Endothelial cell of umbilical vein (primary cell): ENCODE measurements around the gene LAIR1. TPM values are rescaled to one million over a fixed set of nuclear protein-coding genes. Genes with fewer than 3 reads are reported as not detected.
"Not testable (repeated sequence)": the region's sequence is repeated elsewhere in the genome, so short reads cannot be mapped to it uniquely, and the experiment has no call there.

ENCODE experiments used
- BruUV-seq: library from RNA; stranded (reverse); fragments of 400-500 nt; replicated peaks from 2 replicates; lab custom pipeline; 2021; lab: Mats Ljungman, UMichigan
- CTCF ChIA-PET: fragments of 300-600, 350-600 bp; sonication (Branson Sonifier 250); formaldehyde crosslinking; loops from one replicate; lab custom pipeline; 2021; ENCODE audit warnings: antibody characterized with exemption, inconsistent platforms; lab: Charles Lee
- POLR2A ChIA-PET: fragments of 300-600, 350-600 bp; sonication (Branson Sonifier 250); formaldehyde crosslinking; loops from one replicate; lab custom pipeline; 2021; ENCODE audit warnings: antibody characterized with exemption, inconsistent platforms; lab: Charles Lee
- DNase-seq: peaks from one replicate; pipeline ENCODE4 v3.0.0-alpha.2; 2011; ENCODE audit warnings: low read depth, low spot score
- FAIRE-seq: peaks from 2 replicates; lab custom pipeline; 2011; peaks lifted over from hg19 to GRCh38; lab: Jason Lieb, UNC
- H2AFZ ChIP-seq: 2 replicates; pipeline ENCODE4 v1.6.0; 2012; ENCODE audit warnings: low read depth, low read length, control low read depth, inconsistent platforms
- H3K27ac ChIP-seq: 2 replicates; pipeline ENCODE4 v1.5.1; 2011; ENCODE audit warnings: low read depth, mild to moderate bottlenecking, control low read depth, low read length, moderate library complexity; ENCODE audit not compliant: insufficient read depth
- H3K27me3 ChIP-seq, 2 experiments: 2 replicates each; pipeline versions ENCODE4 v1.6.0 to v1.6.1; 2011; ENCODE audit warnings: low read length in 2 of 2, mixed read lengths in 1 of 2; ENCODE audit not compliant: control insufficient read depth in 2 of 2, insufficient read depth in 2 of 2
- H3K36me3 ChIP-seq, 2 experiments: 2 replicates in 1 of 2; 3 replicates in 1 of 2; pipeline ENCODE4 v1.5.1; 2011; ENCODE audit warnings: low read length in 2 of 2, mild to moderate bottlenecking in 1 of 2, moderate library complexity in 1 of 2; ENCODE audit not compliant: control insufficient read depth in 2 of 2, insufficient read depth in 2 of 2; ENCODE audit errors: extremely low read depth in 1 of 2
- H3K4me1 ChIP-seq: 3 replicates; pipeline ENCODE4 v1.5.1; 2011; ENCODE audit warnings: mild to moderate bottlenecking, low read length; ENCODE audit not compliant: control insufficient read depth, insufficient read depth; ENCODE audit errors: extremely low read depth
- H3K4me2 ChIP-seq: 2 replicates; pipeline ENCODE4 v1.6.1; 2011; ENCODE audit warnings: low read length, control low read depth, mixed read lengths; ENCODE audit not compliant: insufficient read depth
- H3K4me3 ChIP-seq, 3 experiments: fragments of 200-600 bp in 1 of 3; sonication (generic), shearing (Covaris generic) in 1 of 3; replicated peaks in 1 of 3; 2 replicates each; pipeline ENCODE4 v1.5.1; 2011 to 2016; ENCODE audit warnings: control low read depth in 3 of 3, low read length in 3 of 3, mild to moderate bottlenecking in 2 of 3, inconsistent platforms in 1 of 3, low read depth in 1 of 3, moderate library complexity in 1 of 3; ENCODE audit not compliant: insufficient read depth in 1 of 3
- H3K79me2 ChIP-seq: 2 replicates; pipeline ENCODE4 v1.6.0; 2012; ENCODE audit warnings: low read length, inconsistent platforms; ENCODE audit not compliant: control insufficient read depth, insufficient read depth
- H3K9ac ChIP-seq: replicated peaks from 2 replicates; pipeline ENCODE3; 2011; ENCODE audit warnings: low read length, control low read depth; ENCODE audit not compliant: insufficient read depth; ENCODE audit errors: extremely low read depth
- H3K9me1 ChIP-seq: replicated peaks from 3 replicates; pipeline ENCODE4 v1.6.0; 2011; ENCODE audit warnings: mild to moderate bottlenecking, low read length; ENCODE audit not compliant: control insufficient read depth, insufficient read depth; ENCODE audit errors: extremely low read depth
- H3K9me3 ChIP-seq: replicated peaks from 2 replicates; pipeline ENCODE4 v1.5.1; 2012; ENCODE audit warnings: low read length, inconsistent platforms; ENCODE audit not compliant: control insufficient read depth, insufficient read depth
- H4K20me1 ChIP-seq: replicated peaks from 2 replicates; pipeline ENCODE3; 2011; ENCODE audit warnings: mild to moderate bottlenecking, low read length; ENCODE audit not compliant: control insufficient read depth, insufficient read depth; ENCODE audit errors: extremely low read depth
- CTCF ChIP-seq, 2 donors: IDR thresholded peaks; 1 replicate in 1 of 2; 2 replicates in 1 of 2; pipeline ENCODE4 v1.5.1; 2011; ENCODE audit warnings: low read length in 2 of 2, mild to moderate bottlenecking in 2 of 2, moderate library complexity in 2 of 2, control low read depth in 1 of 2, inconsistent platforms in 1 of 2, low read depth in 1 of 2; ENCODE audit not compliant: insufficient read depth in 1 of 2; ENCODE audit errors: extremely low read depth in 1 of 2
- EZH2 ChIP-seq: IDR thresholded peaks from 2 replicates; pipeline ENCODE4 v1.6.1; 2012; ENCODE audit warnings: borderline replicate concordance, low read depth, mild to moderate bottlenecking, moderate library complexity, low read length, inconsistent platforms; ENCODE audit not compliant: severe bottlenecking
- FOS ChIP-seq: IDR thresholded peaks from 2 replicates; pipeline ENCODE4 v1.6.1; 2011; ENCODE audit warnings: mild to moderate bottlenecking, low read length, moderate library complexity, borderline replicate concordance; ENCODE audit not compliant: insufficient read depth
- GATA2 ChIP-seq: IDR thresholded peaks from 2 replicates; pipeline ENCODE4 v1.7.0; 2011; ENCODE audit warnings: low read depth, mild to moderate bottlenecking, moderate library complexity, mixed read lengths, low read length; ENCODE audit not compliant: insufficient read length, insufficient read depth
- JUN ChIP-seq: IDR thresholded peaks from 2 replicates; pipeline ENCODE4 v1.6.1; 2011; ENCODE audit warnings: borderline replicate concordance, low read depth; ENCODE audit not compliant: insufficient read length, insufficient read depth
- MAX ChIP-seq: IDR thresholded peaks from 2 replicates; pipeline ENCODE4 v1.6.1; 2011; ENCODE audit not compliant: insufficient read depth, insufficient read length
- MYC ChIP-seq: IDR thresholded peaks from one replicate; pipeline ENCODE4 v1.6.1; 2011; ENCODE audit warnings: mild to moderate bottlenecking, low read depth, low read length
- POLR2A ChIP-seq: IDR thresholded peaks from 2 replicates; pipeline ENCODE4 v1.6.1; 2012; ENCODE audit warnings: low read depth, mild to moderate bottlenecking, control low read depth, low read length
- dilution Hi-C: fragments of 300-500 bp; cut with MboI; formaldehyde crosslinking; loops from one replicate; pipeline ENCODE4 v1.15.0; 2019; ENCODE audit warnings: low sequenced_read_pairs; ENCODE audit not compliant: extremely low pct_ligation_motif_present
- intact Hi-C: fragments of 100-400 bp; cut with micrococcal nuclease; formaldehyde crosslinking; loops from one replicate; pipeline ENCODE4 v1.10.0; 2022
- polyA plus RNA-seq, 4 experiments: library from polyadenylated mRNA; depleted of rRNA in 3 of 4; stranded (reverse) in 3 of 4; unstranded in 1 of 4; fragments of >200 nt; gene quantifications; 2 replicates each; pipeline versions ENCODE4 v1.2.1 to v1.2.3, GENCODE V29; 2011 to 2012; ENCODE audit warnings: missing spikeins in 1 of 4
- total RNA-seq: library from RNA; stranded (reverse); gene quantifications from 2 replicates; pipeline ENCODE4 v1.2.3, GENCODE V29; 2021

The LAIR1 gene
- total and polyA plus RNA-seq, 2 donors (not counting 3 experiments of a cell fraction or from before 2014, with no cell fraction given), result not detected

- dilution Hi-C loops, H3K9me3 ChIP-seq, FAIRE-seq, H3K36me3 ChIP-seq, BruUV-seq, H3K79me2 ChIP-seq, POLR2A ChIA-PET, H3K4me2 ChIP-seq, intact Hi-C loops, H3K27me3 ChIP-seq, H3K9me1 ChIP-seq, H2AFZ ChIP-seq, DNase-seq, H3K27ac ChIP-seq, H3K4me1 ChIP-seq, H4K20me1 ChIP-seq, H3K9ac ChIP-seq, H3K4me3 ChIP-seq: not testable (repeated sequence)
- CTCF ChIA-PET, result interaction anchor here (2.0 kb wide), 1 partner anchor 10 kb away, joined by 11 read pairs; no protein-coding TSS in a partner anchor
Measured at GRCh38 chr19:54382041-54382440, 17.3 kb upstream of the LAIR1 start.

- H3K4me3 ChIP-seq, result no peak overlapping the region
- no peaks in the 10 kb centered on the region for H3K4me1 ChIP-seq
- BruUV-seq, result no TSS peak
- ChIA-PET CTCF (no interaction called here), POLR2A (no interaction called here)
- no peaks in the 10 kb centered on the region for H3K79me2 ChIP-seq
- intact Hi-C loops, result no loop called here
- no peaks in the 10 kb centered on the region for H3K9me1 ChIP-seq
- no peaks in the 10 kb centered on the region for H4K20me1 ChIP-seq
- H3K36me3 ChIP-seq, result no peaks in the 10 kb centered on the region
- FAIRE-seq (no peak), DNase-seq (no peak)
- TF ChIP-seq MAX, result no peak
- no peak for TF ChIP-seq GATA2
- no peak for TF ChIP-seq MYC
- TF ChIP-seq CTCF (IDR thresholded peaks at IDR 0.05; ENCODE audit: extremely low read depth in 1 of 2, insufficient read depth in 1 of 2, low read depth in 1 of 2, low read length in 2 of 2), result no peak
- no peak for TF ChIP-seq EZH2
- TF ChIP-seq FOS, result no peak
- no peak for TF ChIP-seq POLR2A
- no peak for TF ChIP-seq JUN
- no peak overlapping the region for H3K9ac ChIP-seq
- H3K27ac ChIP-seq, result no peak overlapping the region
- H2AFZ ChIP-seq, result no peak overlapping the region
- no peak overlapping the region for H3K4me2 ChIP-seq
- dilution Hi-C loops, result no loop called here
- no peaks in the 10 kb centered on the region for H3K27me3 ChIP-seq
- no peaks in the 10 kb centered on the region for H3K9me3 ChIP-seq
Measured at GRCh38 chr19:54380897-54381296, 16.2 kb upstream of the LAIR1 start.
